Ovary (tissue), 3 donors: ENCODE measurements around the gene LRRTM3.

Experiments
- CTCF ChIP-seq, 3 donors: fragments of 450-650 bp in 2 of 3; fragments of 200-600 bp in 1 of 3; IDR thresholded peaks; one replicate each; pipeline versions ENCODE4 v1.5.1 to v1.8.0; 2016 to 2022; ENCODE audit warnings: antibody characterized with exemption in 3 of 3, mild to moderate bottlenecking in 1 of 3
- EP300 ChIP-seq: sonication (generic); formaldehyde crosslinking; IDR thresholded peaks from one replicate; pipeline ENCODE4 v1.6.1; 2017; ENCODE audit warnings: antibody characterized with exemption
- POLR2A ChIP-seq: fragments of 450-650 bp; IDR thresholded peaks from one replicate; pipeline ENCODE4 v1.6.1; 2017; ENCODE audit warnings: antibody characterized with exemption, mild to moderate bottlenecking, moderate library complexity
- donor health status: DM: no; HTN: no; CAD: no.

GRCh38 chr10:67100951-67101350, 175.1 kb downstream of the LRRTM3 start:
- TF ChIP-seq CTCF (IDR thresholded peaks at IDR 0.05) (no peak), EP300 (no peak), POLR2A (no peak)
